ENCODE data around the gene DCAF12. TPM values are rescaled to one million over a fixed set of nuclear protein-coding genes. Genes with fewer than 3 reads are reported as not detected.

The DCAF12 gene
- total RNA-seq, 3 donors from 2014 or later (not counting 1 experiment from before 2014, with no cell fraction given), result 14.9 to 24.3 (median 21.3) TPM

- no peaks in the 10 kb centered on the region for H3K9me3 Mint-ChIP-seq
- no peaks in the 10 kb centered on the region for H3K36me3 Mint-ChIP-seq
- H3K36me3 ChIP-seq (ENCODE audit: control insufficient read depth, insufficient read depth, low read length), result no peaks in the 10 kb centered on the region
- no peak for TF ChIP-seq CTCF (IDR thresholded peaks at IDR 0.05)
- peaks cover 5 to 20% of the 10 kb centered on the region in 2 donors for H3K4me1 Mint-ChIP-seq
- no peaks in the 10 kb centered on the region for H3K27me3 Mint-ChIP-seq (ENCODE audit: low read depth in 2 of 2)
- no peak overlapping the region for H3K27ac ChIP-seq (ENCODE audit: low read length)
- H3K27me3 ChIP-seq (ENCODE audit: control insufficient read depth, insufficient read depth, low read length), result no peaks in the 10 kb centered on the region
- H3K9me3 ChIP-seq (ENCODE audit: control insufficient read depth, insufficient read depth, low read length), result no peaks in the 10 kb centered on the region
- ATAC-seq, result no peak
- WGBS (ENCODE audit: insufficient coverage), result 91% methylated on average over 5 of the region's 5 CpGs
- peaks cover 10% of the 10 kb centered on the region for H3K4me1 ChIP-seq (ENCODE audit: control insufficient read depth, insufficient read depth, low read length)
- no peak overlapping the region for H3K4me3 ChIP-seq (ENCODE audit: low read length)
- H3K27ac Mint-ChIP-seq, result no peak overlapping the region
- no peak overlapping the region for H3K4me3 Mint-ChIP-seq
- DNase-seq, result no peak
- intact Hi-C loops (cut with micrococcal nuclease), result no loop called here
These were observed 55.7 kb downstream of the DCAF12 start for GRCh38 chr9:34070606-34071324.

GRCh38 chr9:34069831-34070230, 56.7 kb downstream of the DCAF12 start:
- ATAC-seq, result no peak
- no peak for DNase-seq
- H3K36me3 Mint-ChIP-seq, result no peaks in the 10 kb centered on the region
- WGBS (ENCODE audit: insufficient coverage), result 95% methylated on average over 6 of the region's 6 CpGs
- intact Hi-C loops (cut with micrococcal nuclease), result no loop called here
- H3K4me3 ChIP-seq (ENCODE audit: low read length), result no peak overlapping the region
- no peak overlapping the region for H3K27ac ChIP-seq (ENCODE audit: low read length)
- no peaks in the 10 kb centered on the region for H3K27me3 ChIP-seq (ENCODE audit: control insufficient read depth, insufficient read depth, low read length)
- no peak overlapping the region for H3K4me3 Mint-ChIP-seq
- no peaks in the 10 kb centered on the region for H3K9me3 Mint-ChIP-seq
- H3K27me3 Mint-ChIP-seq (ENCODE audit: low read depth in 2 of 2), result no peaks in the 10 kb centered on the region
- no peak overlapping the region for H3K27ac Mint-ChIP-seq
- H3K9me3 ChIP-seq (ENCODE audit: control insufficient read depth, insufficient read depth, low read length), result no peaks in the 10 kb centered on the region
- H3K4me1 Mint-ChIP-seq, result peaks cover 5 to 20% of the 10 kb centered on the region in 2 donors
- TF ChIP-seq CTCF (IDR thresholded peaks at IDR 0.05), result no peak
- peaks cover 10% of the 10 kb centered on the region for H3K4me1 ChIP-seq (ENCODE audit: control insufficient read depth, insufficient read depth, low read length)
- H3K36me3 ChIP-seq (ENCODE audit: control insufficient read depth, insufficient read depth, low read length), result no peaks in the 10 kb centered on the region

- WGBS (ENCODE audit: insufficient coverage), result 86% methylated on average over 3 of the region's 3 CpGs
- Histone ChIP-seq H3K36me3 (ENCODE audit: control insufficient read depth, insufficient read depth, low read length) (no peaks in the 10 kb centered on the region), H3K4me3 (ENCODE audit: low read length) (no peak overlapping the region), H3K4me1 (ENCODE audit: control insufficient read depth, insufficient read depth, low read length) (peaks cover 10% of the 10 kb centered on the region), H3K9me3 (ENCODE audit: control insufficient read depth, insufficient read depth, low read length) (no peaks in the 10 kb centered on the region), H3K27me3 (ENCODE audit: control insufficient read depth, insufficient read depth, low read length) (no peaks in the 10 kb centered on the region), H3K27ac (ENCODE audit: low read length) (no peak overlapping the region)
- Mint-ChIP-seq H3K9me3 (no peaks in the 10 kb centered on the region), H3K4me3 (no peak overlapping the region), H3K4me1 (peaks cover 0 to 15% of the 10 kb centered on the region in 2 donors), H3K27ac (no peak overlapping the region), H3K36me3 (no peaks in the 10 kb centered on the region), H3K27me3 (ENCODE audit: low read depth in 2 of 2) (no peaks in the 10 kb centered on the region)
- TF ChIP-seq CTCF (IDR thresholded peaks at IDR 0.05), result no peak
- intact Hi-C loops (cut with micrococcal nuclease), result no loop called here
- DNase-seq (no peak), ATAC-seq (no peak)
These were observed 61.0 kb downstream of the DCAF12 start for GRCh38 chr9:34065541-34065940.

- Histone ChIP-seq H3K4me1 (ENCODE audit: control insufficient read depth, insufficient read depth, low read length) (no peaks in the 10 kb centered on the region), H3K36me3 (ENCODE audit: control insufficient read depth, insufficient read depth, low read length) (no peaks in the 10 kb centered on the region), H3K9me3 (ENCODE audit: control insufficient read depth, insufficient read depth, low read length) (no peaks in the 10 kb centered on the region), H3K4me3 (ENCODE audit: low read length) (no peak overlapping the region), H3K27me3 (ENCODE audit: control insufficient read depth, insufficient read depth, low read length) (no peaks in the 10 kb centered on the region), H3K27ac (ENCODE audit: low read length) (no peak overlapping the region)
- no peak overlapping the region for H3K4me3 Mint-ChIP-seq
- intact Hi-C loops (cut with micrococcal nuclease), result no loop called here
- no peak overlapping the region for H3K27ac Mint-ChIP-seq
- H3K9me3 Mint-ChIP-seq, result no peaks in the 10 kb centered on the region
- no peaks in the 10 kb centered on the region for H3K27me3 Mint-ChIP-seq (ENCODE audit: low read depth in 2 of 2)
- H3K36me3 Mint-ChIP-seq, result no peaks in the 10 kb centered on the region
- H3K4me1 Mint-ChIP-seq, result no peaks in the 10 kb centered on the region
- TF ChIP-seq CTCF (IDR thresholded peaks at IDR 0.05), result no peak
- 91% methylated on average over 2 of the region's 3 CpGs for WGBS (ENCODE audit: insufficient coverage)
- DNase-seq (no peak), ATAC-seq (no peak)
These were observed 66.5 kb downstream of the DCAF12 start for GRCh38 chr9:34059954-34060353.
